K562 (cell line): ENCODE data around the gene MC1R. TPM values are rescaled to one million over a fixed set of nuclear protein-coding genes. Genes with fewer than 3 reads are reported as not detected.

ENCODE experiments used
- MXI1 ChIP-seq: IDR thresholded peaks from 2 replicates; pipeline ENCODE4 v1.6.1; 2011; ENCODE audit warnings: low read depth, mild to moderate bottlenecking, improper control_type of control experiment, low read length
- SMAD2 ChIP-seq: fragments of 150-350 bp; IDR thresholded peaks from 2 replicates; pipeline ENCODE4 v1.6.1; 2014; ENCODE audit warnings: low read depth, mild to moderate bottlenecking, low read length
- SRF ChIP-seq, 2 experiments: fragments of 250-450, 450-650 bp in 1 of 2; sonication (Bioruptor Pico) in 1 of 2; sonication (generic) in 1 of 2; formaldehyde crosslinking; IDR thresholded peaks; 2 replicates each; pipeline versions ENCODE4 v1.5.0 to v1.5.1; 2020 to 2022; ENCODE audit warnings: mild to moderate bottlenecking in 1 of 2, missing genetic modification reagents in 1 of 2
- polyA plus RNA-seq, 8 experiments: library from polyadenylated mRNA; depleted of rRNA in 4 of 8; stranded (reverse) in 5 of 8; unstranded in 3 of 8; fragments of >200 nt; fragmentation: Nextera tagmentation in 2 of 8; fragmentation: Illumina TruSeq in 1 of 8; extraction: Ambion mirVana in 2 of 8; extraction: Trizol in 1 of 8; gene quantifications; 2 replicates each; pipeline versions ENCODE4 v1.2.1 to v1.2.3, GENCODE V29; 2011 to 2014; ENCODE audit warnings: inconsistent platforms in 1 of 8, missing spikeins in 1 of 8
- total RNA-seq, 7 experiments: library from RNA; depleted of rRNA in 6 of 7; stranded (reverse); fragments of >200 nt in 6 of 7; fragmentation: Illumina TruSeq in 2 of 7; extraction: Trizol in 2 of 7; gene quantifications; 2 replicates each; pipeline versions ENCODE4 v1.2.1 to v1.2.3, GENCODE V29; 2011 to 2021; ENCODE audit warnings: low replicate concordance in 1 of 7
- TF ChIP-seq, protein P1 (sequence below): fragments of 250-450 bp; sonication (Bioruptor Pico); IDR thresholded peaks from 2 replicates; pipeline ENCODE4 v1.4.0; 2020; ENCODE audit warnings: mild to moderate bottlenecking, moderate library complexity
- TF ChIP-seq, protein P2 (sequence below): sonication (generic); formaldehyde crosslinking; IDR thresholded peaks from 2 replicates; pipeline ENCODE4 v1.8.0; 2022; ENCODE audit warnings: mild to moderate bottlenecking, missing genetic modification reagents

The MC1R gene
- total and polyA plus RNA-seq, 9 of the 15 experiments (the other 6 are each of a cell fraction or from before 2014, with no cell fraction given): 0.14 to 5.3 (median 2.5) TPM; not detected in 1

DNA sequence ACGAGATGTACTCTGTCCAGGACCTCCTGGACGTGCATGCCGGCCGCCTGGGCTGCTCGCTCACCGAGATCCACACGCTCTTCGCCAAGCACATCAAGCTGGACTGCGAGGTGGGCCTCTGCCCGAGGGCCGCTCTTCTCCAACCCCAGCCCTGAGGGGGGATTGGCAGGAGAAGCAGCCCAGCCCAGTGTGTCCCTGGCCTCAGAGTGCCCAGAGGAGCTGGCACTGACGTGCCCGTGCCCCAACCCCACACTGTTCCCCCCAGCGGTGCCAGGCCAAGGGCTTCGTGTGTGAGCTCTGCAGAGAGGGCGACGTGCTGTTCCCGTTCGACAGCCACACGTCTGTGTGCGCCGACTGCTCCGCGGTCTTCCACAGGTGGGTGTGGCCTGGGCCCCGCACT lies 45.5 kb downstream of the MC1R start (continued):
- TF ChIP-seq, protein P1, sequence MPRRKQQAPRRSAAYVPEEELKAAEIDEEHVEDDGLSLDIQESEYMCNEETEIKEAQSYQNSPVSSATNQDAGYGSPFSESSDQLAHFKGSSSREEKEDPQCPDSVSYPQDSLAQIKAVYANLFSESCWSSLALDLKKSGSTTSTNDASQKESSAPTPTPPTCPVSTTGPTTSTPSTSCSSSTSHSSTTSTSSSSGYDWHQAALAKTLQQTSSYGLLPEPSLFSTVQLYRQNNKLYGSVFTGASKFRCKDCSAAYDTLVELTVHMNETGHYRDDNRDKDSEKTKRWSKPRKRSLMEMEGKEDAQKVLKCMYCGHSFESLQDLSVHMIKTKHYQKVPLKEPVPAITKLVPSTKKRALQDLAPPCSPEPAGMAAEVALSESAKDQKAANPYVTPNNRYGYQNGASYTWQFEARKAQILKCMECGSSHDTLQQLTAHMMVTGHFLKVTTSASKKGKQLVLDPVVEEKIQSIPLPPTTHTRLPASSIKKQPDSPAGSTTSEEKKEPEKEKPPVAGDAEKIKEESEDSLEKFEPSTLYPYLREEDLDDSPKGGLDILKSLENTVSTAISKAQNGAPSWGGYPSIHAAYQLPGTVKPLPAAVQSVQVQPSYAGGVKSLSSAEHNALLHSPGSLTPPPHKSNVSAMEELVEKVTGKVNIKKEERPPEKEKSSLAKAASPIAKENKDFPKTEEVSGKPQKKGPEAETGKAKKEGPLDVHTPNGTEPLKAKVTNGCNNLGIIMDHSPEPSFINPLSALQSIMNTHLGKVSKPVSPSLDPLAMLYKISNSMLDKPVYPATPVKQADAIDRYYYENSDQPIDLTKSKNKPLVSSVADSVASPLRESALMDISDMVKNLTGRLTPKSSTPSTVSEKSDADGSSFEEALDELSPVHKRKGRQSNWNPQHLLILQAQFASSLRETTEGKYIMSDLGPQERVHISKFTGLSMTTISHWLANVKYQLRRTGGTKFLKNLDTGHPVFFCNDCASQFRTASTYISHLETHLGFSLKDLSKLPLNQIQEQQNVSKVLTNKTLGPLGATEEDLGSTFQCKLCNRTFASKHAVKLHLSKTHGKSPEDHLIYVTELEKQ (CRISPR knock-in tag): no peak
- TF ChIP-seq, protein P2, sequence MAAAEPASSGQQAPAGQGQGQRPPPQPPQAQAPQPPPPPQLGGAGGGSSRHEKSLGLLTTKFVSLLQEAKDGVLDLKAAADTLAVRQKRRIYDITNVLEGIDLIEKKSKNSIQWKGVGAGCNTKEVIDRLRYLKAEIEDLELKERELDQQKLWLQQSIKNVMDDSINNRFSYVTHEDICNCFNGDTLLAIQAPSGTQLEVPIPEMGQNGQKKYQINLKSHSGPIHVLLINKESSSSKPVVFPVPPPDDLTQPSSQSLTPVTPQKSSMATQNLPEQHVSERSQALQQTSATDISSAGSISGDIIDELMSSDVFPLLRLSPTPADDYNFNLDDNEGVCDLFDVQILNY (CRISPR knock-in tag): no peak
- no peak for TF ChIP-seq SMAD2
- TF ChIP-seq MXI1: no peak
- TF ChIP-seq SRF (CRISPR knock-in tag; IDR thresholded peaks at IDR 0.05): no peak
